Thoracic aorta (tissue), 2 donors: ENCODE data around the gene PRELID3B. TPM values are rescaled to one million over a fixed set of nuclear protein-coding genes. Genes with fewer than 3 reads are reported as not detected.

Experiments used
- ATAC-seq: fragments of 150-250 bp; one replicate; pipeline ENCODE4 v1.8.0; 2017; ENCODE audit warnings: low read depth; ENCODE audit not compliant: insufficient number of reproducible peaks, low FRiP score
- DNase-seq: peaks from one replicate; pipeline ENCODE4 v3.0.0-alpha.2; 2020; ENCODE audit warnings: low spot score
- H3K27ac ChIP-seq, 2 donors: fragments of 200-600 bp; sonication (generic); 1 replicate in 1 of 2; 2 replicates in 1 of 2; pipeline ENCODE4 v1.5.1; 2016; ENCODE audit warnings: mild to moderate bottlenecking in 2 of 2, moderate library complexity in 2 of 2
- H3K27me3 ChIP-seq: fragments of 200-600 bp; sonication (generic); replicated peaks from 2 replicates; pipeline ENCODE4 v1.6.0; 2016; ENCODE audit warnings: mild to moderate bottlenecking; ENCODE audit not compliant: insufficient read depth
- H3K36me3 ChIP-seq: fragments of 200-600 bp; sonication (generic); one replicate; pipeline ENCODE4 v1.5.1; 2016
- H3K4me1 ChIP-seq, 2 donors: fragments of 200-600 bp; sonication (generic); 1 replicate in 1 of 2; 2 replicates in 1 of 2; pipeline versions ENCODE4 v1.5.1 to v1.6.0; 2016; ENCODE audit warnings: low read depth in 2 of 2, mild to moderate bottlenecking in 1 of 2; ENCODE audit not compliant: control insufficient read depth in 1 of 2
- H3K4me3 ChIP-seq: fragments of 200-600 bp; sonication (generic); 2 replicates; pipeline ENCODE4 v1.5.1; 2016; ENCODE audit warnings: mild to moderate bottlenecking
- H3K9me3 ChIP-seq: fragments of 200-600 bp; sonication (generic); 2 replicates; pipeline ENCODE4 v1.5.1; 2016
- total RNA-seq, 2 donors: library from RNA; depleted of rRNA; stranded (reverse); fragments of >200 nt; gene quantifications; one replicate each; pipeline versions ENCODE4 v1.1.0 to v1.2.3, GENCODE V29; 2016
- TF ChIP-seq, protein P1 (sequence below): fragments of 200-600 bp; sonication (generic); IDR thresholded peaks from one replicate; pipeline ENCODE4 v1.5.1; 2019; ENCODE audit warnings: antibody characterized with exemption

The PRELID3B gene
- total RNA-seq, 2 donors from 2014 or later: 25.5 to 30.5 TPM

DNA sequence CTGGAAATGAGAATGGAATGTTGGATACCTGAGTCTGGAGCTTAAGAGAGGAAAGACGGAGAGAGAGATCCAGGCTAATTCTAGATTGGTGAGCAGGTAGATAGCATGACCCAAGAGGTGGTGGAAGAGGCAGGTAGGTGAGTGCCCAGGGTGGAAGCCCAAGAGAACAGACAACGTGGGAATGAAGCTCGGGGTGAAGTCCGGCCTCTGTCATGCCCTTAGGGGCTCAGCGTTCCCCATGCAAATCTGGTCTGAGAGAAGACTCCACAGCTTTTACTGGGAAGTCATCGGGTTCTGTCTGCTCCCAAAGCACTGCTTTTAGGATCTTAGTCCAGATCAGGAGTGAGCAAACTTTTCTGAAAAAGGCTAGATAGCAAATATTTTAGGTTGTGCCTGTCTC, 57.9 kb downstream of the PRELID3B start:
- Histone ChIP-seq H3K9me3 (no peaks in the 10 kb centered on the region), H3K36me3 (peaks cover 21% of the 10 kb centered on the region), H3K4me3 (no peak overlapping the region), H3K27ac (no peak overlapping the region), H3K4me1 (peaks cover 15 to 49% of the 10 kb centered on the region in 2 donors), H3K27me3 (no peaks in the 10 kb centered on the region)
- DNase-seq (no peak), ATAC-seq (no peak)
- TF ChIP-seq, protein P1, sequence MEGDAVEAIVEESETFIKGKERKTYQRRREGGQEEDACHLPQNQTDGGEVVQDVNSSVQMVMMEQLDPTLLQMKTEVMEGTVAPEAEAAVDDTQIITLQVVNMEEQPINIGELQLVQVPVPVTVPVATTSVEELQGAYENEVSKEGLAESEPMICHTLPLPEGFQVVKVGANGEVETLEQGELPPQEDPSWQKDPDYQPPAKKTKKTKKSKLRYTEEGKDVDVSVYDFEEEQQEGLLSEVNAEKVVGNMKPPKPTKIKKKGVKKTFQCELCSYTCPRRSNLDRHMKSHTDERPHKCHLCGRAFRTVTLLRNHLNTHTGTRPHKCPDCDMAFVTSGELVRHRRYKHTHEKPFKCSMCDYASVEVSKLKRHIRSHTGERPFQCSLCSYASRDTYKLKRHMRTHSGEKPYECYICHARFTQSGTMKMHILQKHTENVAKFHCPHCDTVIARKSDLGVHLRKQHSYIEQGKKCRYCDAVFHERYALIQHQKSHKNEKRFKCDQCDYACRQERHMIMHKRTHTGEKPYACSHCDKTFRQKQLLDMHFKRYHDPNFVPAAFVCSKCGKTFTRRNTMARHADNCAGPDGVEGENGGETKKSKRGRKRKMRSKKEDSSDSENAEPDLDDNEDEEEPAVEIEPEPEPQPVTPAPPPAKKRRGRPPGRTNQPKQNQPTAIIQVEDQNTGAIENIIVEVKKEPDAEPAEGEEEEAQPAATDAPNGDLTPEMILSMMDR: no peak

Other genes with a start within 250 kb of the PRELID3B start
- gene GNAS-AS1, start 191.9 kb downstream of the PRELID3B start, total RNA-seq: under 1 TPM; 0.21 to 0.81 TPM
- gene GNAS, start 190.1 kb downstream of the PRELID3B start, total RNA-seq: 100 to 1,000 TPM; 742 to 943 TPM
- gene NELFCD, start 61.5 kb downstream of the PRELID3B start, total RNA-seq: 10 to 100 TPM; 50.9 to 52.6 TPM
- 100 to 1,000 TPM; 242 to 436 TPM for gene CTSZ, start 35.5 kb downstream of the PRELID3B start, total RNA-seq
- gene TUBB1, start 23.4 kb downstream of the PRELID3B start, total RNA-seq: under 1 TPM in 1 of 2 donors, not detected in 1; 0.54 TPM
- gene ATP5F1E, start 10.5 kb downstream of the PRELID3B start, total RNA-seq: 10 to 100 TPM; 16.8 to 21.1 TPM
- 1 to 10 TPM; 1.1 to 1.3 TPM for gene ZNF831, start 121.0 kb upstream of the PRELID3B start, total RNA-seq